C4-2B (cell line): Measurements from ENCODE around the gene R3HDM2.
A peak's percentile ranks its signal among the peaks of the same experiment; 100 is the strongest.
"Not testable (repeated sequence)": the region's sequence is repeated elsewhere in the genome, so short reads cannot be mapped to it uniquely, and the experiment has no call there.

ENCODE experiments used
- H3K27ac ChIP-seq: fragments of 450-650 bp; 2 replicates; pipeline ENCODE4 v1.5.1; 2017
- ZFX ChIP-seq: fragments of 450-650 bp; IDR thresholded peaks from 2 replicates; pipeline ENCODE4 v1.6.1; 2017
- TF ChIP-seq, protein P1 (sequence below): fragments of 450-650 bp; conservative IDR thresholded peaks from 2 replicates; pipeline ENCODE4 v1.5.1; 2017; ENCODE audit warnings: mild to moderate bottlenecking

R3HDM2 gene

GRCh38 chr12:57330992-57331391, 99.9 kb downstream of the R3HDM2 start:
- H3K27ac ChIP-seq = no peak overlapping the region
- TF ChIP-seq ZFX = no peak
- TF ChIP-seq, protein P1, sequence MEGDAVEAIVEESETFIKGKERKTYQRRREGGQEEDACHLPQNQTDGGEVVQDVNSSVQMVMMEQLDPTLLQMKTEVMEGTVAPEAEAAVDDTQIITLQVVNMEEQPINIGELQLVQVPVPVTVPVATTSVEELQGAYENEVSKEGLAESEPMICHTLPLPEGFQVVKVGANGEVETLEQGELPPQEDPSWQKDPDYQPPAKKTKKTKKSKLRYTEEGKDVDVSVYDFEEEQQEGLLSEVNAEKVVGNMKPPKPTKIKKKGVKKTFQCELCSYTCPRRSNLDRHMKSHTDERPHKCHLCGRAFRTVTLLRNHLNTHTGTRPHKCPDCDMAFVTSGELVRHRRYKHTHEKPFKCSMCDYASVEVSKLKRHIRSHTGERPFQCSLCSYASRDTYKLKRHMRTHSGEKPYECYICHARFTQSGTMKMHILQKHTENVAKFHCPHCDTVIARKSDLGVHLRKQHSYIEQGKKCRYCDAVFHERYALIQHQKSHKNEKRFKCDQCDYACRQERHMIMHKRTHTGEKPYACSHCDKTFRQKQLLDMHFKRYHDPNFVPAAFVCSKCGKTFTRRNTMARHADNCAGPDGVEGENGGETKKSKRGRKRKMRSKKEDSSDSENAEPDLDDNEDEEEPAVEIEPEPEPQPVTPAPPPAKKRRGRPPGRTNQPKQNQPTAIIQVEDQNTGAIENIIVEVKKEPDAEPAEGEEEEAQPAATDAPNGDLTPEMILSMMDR = no peak

DNA sequence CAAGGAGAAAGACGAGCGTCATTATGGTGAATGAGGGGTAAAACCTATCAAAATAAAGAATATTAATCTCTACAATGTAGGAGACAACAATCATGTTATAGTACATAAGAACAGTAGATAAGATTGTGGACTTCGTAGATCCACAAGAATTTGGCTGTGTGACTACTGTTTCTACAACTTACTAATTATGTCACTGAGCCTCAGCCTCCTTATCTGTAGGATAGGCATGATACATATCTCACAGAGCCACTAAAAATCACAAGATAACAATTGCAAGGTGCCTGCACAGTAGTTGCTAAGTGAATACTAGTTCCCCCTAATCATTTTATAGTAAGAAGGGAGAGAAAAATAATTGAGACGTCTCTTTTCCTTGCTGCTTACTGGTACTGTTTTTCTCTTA, 101.6 kb downstream of the R3HDM2 start:
- no peak for TF ChIP-seq ZFX
- TF ChIP-seq, protein P1 = no peak
- H3K27ac ChIP-seq = no peak overlapping the region

- H3K27ac ChIP-seq = no peak overlapping the region
- TF ChIP-seq ZFX = no peak
- TF ChIP-seq, protein P1 = no peak
Measured at GRCh38 chr12:57325395-57325794, 105.4 kb downstream of the R3HDM2 start.

- H3K27ac ChIP-seq = peak overlapping the region; percentile 56; the same call in 1 of the 2 replicates
- TF ChIP-seq ZFX = no peak
- TF ChIP-seq, protein P1 = no peak
Measured at GRCh38 chr12:57323416-57323815, 107.4 kb downstream of the R3HDM2 start.

GRCh38 chr12:57320639-57321038, 110.2 kb downstream of the R3HDM2 start:
- TF ChIP-seq, protein P1 = no peak

DNA sequence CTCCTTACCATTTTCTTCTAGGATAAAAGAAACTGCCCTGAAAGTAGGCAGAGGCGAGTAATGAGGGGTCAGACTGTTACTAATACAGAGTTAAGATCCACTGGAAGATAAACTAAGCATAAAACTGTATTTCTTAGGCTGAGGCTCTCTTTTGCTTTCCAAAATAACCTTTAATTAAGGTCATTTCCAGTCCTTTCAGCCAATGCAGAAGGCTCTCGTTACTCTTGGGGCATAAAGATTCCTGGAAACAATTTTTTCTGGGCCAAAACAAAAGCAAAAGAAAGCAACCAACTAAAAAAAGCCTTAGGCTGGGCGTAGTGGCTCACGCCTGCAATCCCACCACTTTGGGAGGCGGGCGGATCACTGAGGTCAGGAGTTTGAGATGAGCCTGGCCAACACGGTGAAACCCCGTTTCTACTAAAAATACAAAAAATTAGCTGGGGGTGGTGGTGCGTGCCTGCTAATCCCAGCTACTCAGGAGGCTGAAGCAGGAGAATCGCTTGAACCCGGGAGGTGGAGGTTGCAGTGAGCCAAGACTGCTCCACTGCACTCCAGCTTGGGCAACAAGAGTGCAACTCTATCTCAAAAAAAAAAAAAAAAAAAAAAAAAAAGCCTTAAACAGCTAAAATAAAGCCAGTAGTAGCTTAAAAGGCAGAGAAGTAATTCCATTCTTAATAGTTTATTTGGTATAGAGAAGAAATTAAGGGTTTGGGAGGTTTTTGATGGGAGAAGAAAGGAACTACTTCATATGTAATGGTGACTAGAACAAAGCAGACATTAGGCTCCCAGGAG, 111.0 kb downstream of the R3HDM2 start:
- TF ChIP-seq, protein P1 = no peak
- TF ChIP-seq ZFX = no peak
- no peak overlapping the region for H3K27ac ChIP-seq

More at GRCh38 chr12:57320639-57321038, 110.2 kb downstream of the R3HDM2 start:
- no peak overlapping the region for H3K27ac ChIP-seq

DNA sequence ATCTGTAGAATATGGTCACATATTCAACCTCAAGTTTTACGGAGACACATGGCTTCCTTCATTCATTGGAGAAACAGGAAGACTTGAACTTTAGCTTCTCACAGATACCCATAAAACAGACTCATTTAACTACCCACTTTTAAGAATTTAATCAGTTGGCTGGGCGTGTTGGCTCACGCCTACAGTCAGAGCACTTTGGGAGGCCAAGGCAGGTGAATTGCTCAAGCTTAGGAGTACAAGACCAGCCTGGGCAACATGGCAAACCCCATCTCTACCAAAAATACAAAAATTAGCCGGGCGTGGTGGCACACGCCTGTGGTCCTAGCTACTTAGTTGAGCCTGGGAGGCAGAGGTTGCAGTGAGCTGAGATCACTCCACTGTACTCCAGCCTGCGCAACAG, 115.2 kb downstream of the R3HDM2 start:
- TF ChIP-seq, protein P1 = no peak
- no peak for TF ChIP-seq ZFX
- H3K27ac ChIP-seq = no peak overlapping the region

GRCh38 chr12:57312287-57312686, 118.6 kb downstream of the R3HDM2 start:
- H3K27ac ChIP-seq = not testable (repeated sequence)
